GM19455 (cell line): Measurements from ENCODE around the gene MISP.

ENCODE experiments used
- ATAC-seq: cut with Tn5 transposase; IDR thresholded peaks from one replicate; pipeline ENCODE4 v1.9.1; 2021; ENCODE audit not compliant: unreplicated experiment

The MISP gene

GRCh38 chr19:806815-807421 lies 56.0 kb downstream of the MISP start:
- ATAC-seq: no peak

GRCh38 chr19:807627-808422 lies 56.9 kb downstream of the MISP start:
- no peak for ATAC-seq

GRCh38 chr19:808423-808775 lies 57.5 kb downstream of the MISP start:
- no peak for ATAC-seq

GRCh38 chr19:810077-810855 lies 59.4 kb downstream of the MISP start:
- no peak for ATAC-seq

- ATAC-seq: no peak
Measured at GRCh38 chr19:810883-811489, 60.1 kb downstream of the MISP start.

- ATAC-seq: no peak
Measured at GRCh38 chr19:811506-812048, 60.7 kb downstream of the MISP start.

- no peak for ATAC-seq
Measured at GRCh38 chr19:812049-812746, 61.3 kb downstream of the MISP start.

- ATAC-seq: no peak
Measured at GRCh38 chr19:812747-813218, 61.9 kb downstream of the MISP start.

GRCh38 chr19:813219-814151 lies 62.6 kb downstream of the MISP start:
- ATAC-seq: no peak
